Measurements from ENCODE around the gene PRDM15.
A peak's percentile ranks its signal among the peaks of the same experiment; 100 is the strongest.

PRDM15 gene

DNA sequence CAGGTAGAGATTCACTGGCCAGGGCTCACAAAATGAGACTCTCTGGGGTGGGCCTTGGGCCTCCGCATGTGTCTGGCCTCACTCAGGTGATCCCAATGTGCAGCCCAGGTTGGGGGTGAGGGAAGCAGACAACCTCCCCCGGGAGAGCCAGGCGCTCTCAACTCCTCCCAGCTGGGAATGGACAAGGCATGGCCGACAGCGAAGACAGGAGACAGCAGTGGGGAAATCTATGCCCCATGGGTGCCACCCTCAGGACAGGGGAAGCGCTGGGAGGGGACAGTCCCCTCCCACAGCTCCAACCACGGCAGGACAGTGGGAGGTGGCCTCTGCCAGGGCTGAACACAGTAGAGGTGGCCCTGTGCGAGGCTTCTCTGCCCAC lies 47.7 kb downstream of the PRDM15 start:
- peak overlapping the region; percentile 32; the same call in 1 of the 2 replicates for H3K27ac ChIP-seq
- ChIA-PET CTCF (no interaction called here), POLR2A (ENCODE audit: low non-redundant PET) (no interaction called here)
- DNase-seq (ENCODE audit: low spot score): no peak
- TF ChIP-seq, protein P1, sequence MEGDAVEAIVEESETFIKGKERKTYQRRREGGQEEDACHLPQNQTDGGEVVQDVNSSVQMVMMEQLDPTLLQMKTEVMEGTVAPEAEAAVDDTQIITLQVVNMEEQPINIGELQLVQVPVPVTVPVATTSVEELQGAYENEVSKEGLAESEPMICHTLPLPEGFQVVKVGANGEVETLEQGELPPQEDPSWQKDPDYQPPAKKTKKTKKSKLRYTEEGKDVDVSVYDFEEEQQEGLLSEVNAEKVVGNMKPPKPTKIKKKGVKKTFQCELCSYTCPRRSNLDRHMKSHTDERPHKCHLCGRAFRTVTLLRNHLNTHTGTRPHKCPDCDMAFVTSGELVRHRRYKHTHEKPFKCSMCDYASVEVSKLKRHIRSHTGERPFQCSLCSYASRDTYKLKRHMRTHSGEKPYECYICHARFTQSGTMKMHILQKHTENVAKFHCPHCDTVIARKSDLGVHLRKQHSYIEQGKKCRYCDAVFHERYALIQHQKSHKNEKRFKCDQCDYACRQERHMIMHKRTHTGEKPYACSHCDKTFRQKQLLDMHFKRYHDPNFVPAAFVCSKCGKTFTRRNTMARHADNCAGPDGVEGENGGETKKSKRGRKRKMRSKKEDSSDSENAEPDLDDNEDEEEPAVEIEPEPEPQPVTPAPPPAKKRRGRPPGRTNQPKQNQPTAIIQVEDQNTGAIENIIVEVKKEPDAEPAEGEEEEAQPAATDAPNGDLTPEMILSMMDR (conservative IDR thresholded peaks at IDR 0.05; ENCODE audit: low read depth): no peak

DNA sequence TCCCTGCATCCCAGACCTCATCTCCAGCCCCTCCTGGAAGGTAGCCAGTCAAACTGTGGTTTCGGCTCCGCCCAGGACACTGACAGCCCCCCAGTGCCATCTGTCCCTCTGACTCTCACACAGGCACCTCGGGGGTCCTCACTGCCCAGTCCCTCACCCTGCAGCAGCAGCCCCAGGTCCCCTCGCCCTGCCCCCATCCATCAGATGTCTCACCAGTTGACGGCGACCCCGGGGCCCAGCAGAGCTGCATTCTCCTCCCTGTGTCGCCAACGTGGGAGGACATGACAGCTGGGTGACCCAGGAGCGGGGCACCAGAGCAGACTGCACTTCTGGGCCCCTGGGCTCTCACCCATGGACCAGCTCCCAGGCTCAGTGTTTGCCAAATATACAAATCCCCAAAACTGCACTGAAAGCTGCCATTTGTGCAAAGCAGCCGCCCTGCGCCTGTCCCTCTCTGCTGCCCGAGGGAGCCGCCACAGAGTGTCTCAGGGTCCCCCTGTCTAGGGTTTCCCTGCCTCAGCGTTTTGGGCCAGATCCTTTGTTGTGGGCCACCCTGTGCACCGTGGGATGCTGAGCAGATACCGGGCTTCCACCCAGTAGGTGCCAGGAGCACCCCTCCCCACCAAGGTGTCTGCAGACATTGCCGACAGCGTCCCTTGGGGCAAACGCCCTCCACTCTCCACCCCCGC lies 48.2 kb downstream of the PRDM15 start:
- DNase-seq (ENCODE audit: low spot score): no peak
- no peak overlapping the region; the same call in 1 of the 2 replicates for H3K27ac ChIP-seq
- CTCF ChIA-PET: no interaction called here
- TF ChIP-seq, protein P1 (conservative IDR thresholded peaks at IDR 0.05; ENCODE audit: low read depth): no peak
- POLR2A ChIA-PET (ENCODE audit: low non-redundant PET): no interaction called here

GRCh38 chr21:41830145-41830707 lies 48.9 kb downstream of the PRDM15 start:
- DNase-seq (ENCODE audit: low spot score): no peak
- ChIA-PET CTCF (no interaction called here), POLR2A (ENCODE audit: low non-redundant PET) (no interaction called here)
- TF ChIP-seq, protein P1 (conservative IDR thresholded peaks at IDR 0.05; ENCODE audit: low read depth): no peak
- H3K27ac ChIP-seq: no peak overlapping the region

DNA sequence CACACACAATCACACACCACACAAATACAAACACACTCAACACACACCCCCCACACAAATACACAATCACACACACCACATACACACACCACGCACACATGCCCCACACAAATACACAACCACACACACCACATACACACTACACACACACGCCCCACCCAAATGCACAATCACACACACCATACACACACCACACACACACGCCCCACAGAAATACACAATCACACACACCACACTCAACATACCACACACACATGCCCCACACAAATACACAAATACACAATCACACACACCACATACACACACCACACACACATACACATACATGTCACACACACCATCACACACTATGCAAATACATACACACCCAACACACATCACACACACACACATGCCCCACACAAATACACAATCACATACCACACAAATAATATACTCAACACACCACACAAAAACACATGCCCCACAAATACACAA lies 50.2 kb downstream of the PRDM15 start:
- POLR2A ChIA-PET (ENCODE audit: low non-redundant PET): no interaction called here
- no peak for DNase-seq (ENCODE audit: low spot score)
- TF ChIP-seq, protein P1 (conservative IDR thresholded peaks at IDR 0.05; ENCODE audit: low read depth): no peak
- peak overlapping the region; percentile 29; the same call in 1 of the 2 replicates for H3K27ac ChIP-seq
- CTCF ChIA-PET: no interaction called here

- ChIA-PET POLR2A (ENCODE audit: low non-redundant PET) (no interaction called here), CTCF (interaction anchor here (0.6 kb wide), 1 partner anchor 363 kb away, joined by 3 read pairs; no protein-coding TSS in a partner anchor)
- H3K27ac ChIP-seq: peak overlapping the region; percentile 29; the same call in 1 of the 2 replicates
Observed at GRCh38 chr21:41827951-41828883, 50.9 kb downstream of the PRDM15 start.

More at GRCh38 chr21:41827951-41828883, 50.9 kb downstream of the PRDM15 start:
- TF ChIP-seq, protein P1 (conservative IDR thresholded peaks at IDR 0.05; ENCODE audit: low read depth): no peak
- DNase-seq (ENCODE audit: low spot score): peak; percentile 12

All from RWPE1 (cell line).